Spleen (tissue), 11 donors: Measurements from ENCODE around the gene HOXB7. TPM values are rescaled to one million over a fixed set of nuclear protein-coding genes. Genes with fewer than 3 reads are reported as not detected.

Experiments used
- DNase-seq: peaks from one replicate; pipeline ENCODE4 v3.0.0-alpha.2; 2020
- H3K27ac ChIP-seq, 8 donors: fragments of 200-600 bp; sonication (generic) in 7 of 8; 1 replicate in 4 of 8; 2 replicates in 4 of 8; pipeline versions ENCODE4 v1.5.0 to v1.8.0; 2016 to 2021; ENCODE audit warnings: inconsistent platforms in 4 of 8, mild to moderate bottlenecking in 4 of 8, moderate library complexity in 1 of 8
- H3K27me3 ChIP-seq, 7 donors: fragments of 200-600 bp; sonication (generic) in 6 of 7; replicated peaks in 1 of 7; 1 replicate in 4 of 7; 2 replicates in 3 of 7; pipeline versions ENCODE4 v1.5.0 to v1.8.0; 2016 to 2021; ENCODE audit warnings: inconsistent platforms in 3 of 7, mild to moderate bottlenecking in 1 of 7
- H3K36me3 ChIP-seq, 6 donors: fragments of 200-600 bp; sonication (generic) in 5 of 6; 1 replicate in 4 of 6; 2 replicates in 2 of 6; pipeline versions ENCODE4 v1.5.0 to v1.8.0; 2016 to 2021; ENCODE audit warnings: inconsistent platforms in 2 of 6
- H3K4me1 ChIP-seq, 6 donors: fragments of 200-600 bp; sonication (generic) in 5 of 6; 1 replicate in 3 of 6; 2 replicates in 3 of 6; pipeline versions ENCODE4 v1.5.0 to v1.8.0; 2016 to 2021; ENCODE audit warnings: inconsistent platforms in 3 of 6
- H3K4me3 ChIP-seq, 8 donors: fragments of 200-600 bp; sonication (generic) in 7 of 8; 1 replicate in 4 of 8; 2 replicates in 4 of 8; pipeline versions ENCODE4 v1.5.0 to v1.8.0; 2016 to 2021; ENCODE audit warnings: inconsistent platforms in 4 of 8, mild to moderate bottlenecking in 4 of 8, moderate library complexity in 2 of 8
- H3K9me3 ChIP-seq, 8 donors: fragments of 200-600 bp; sonication (generic) in 7 of 8; 1 replicate in 4 of 8; 2 replicates in 4 of 8; pipeline versions ENCODE4 v1.5.0 to v1.8.0; 2016 to 2021; ENCODE audit warnings: inconsistent platforms in 4 of 8
- CTCF ChIP-seq, 11 experiments: fragments of 200-600 bp in 7 of 11; fragments of 450-650 bp in 4 of 11; sonication (generic) in 4 of 11; IDR thresholded peaks in 8 of 11; conservative IDR thresholded peaks in 3 of 11; 1 replicate in 7 of 11; 2 replicates in 4 of 11; pipeline versions ENCODE4 v1.4.0 to v1.8.0; 2016 to 2021; ENCODE audit warnings: antibody characterized with exemption in 11 of 11, inconsistent platforms in 4 of 11, mild to moderate bottlenecking in 1 of 11
- POLR2A ChIP-seq, 3 donors: fragments of 450-650 bp; IDR thresholded peaks; one replicate each; pipeline ENCODE4 v1.5.1; 2017; ENCODE audit warnings: antibody characterized with exemption in 3 of 3, mild to moderate bottlenecking in 1 of 3
- POLR2AphosphoS5 ChIP-seq, 3 donors: sonication (generic); formaldehyde crosslinking; IDR thresholded peaks; one replicate each; pipeline ENCODE4 v1.5.1; 2017; ENCODE audit warnings: antibody characterized with exemption in 3 of 3
- WGBS, 5 donors: extraction: QIAGEN DNeasy Blood & Tissue Kit in 3 of 5; methylation state at CpG; one replicate each; pipeline versions ENCODE4 v1.1.5 to v1.1.7; 2013 to 2018; 5-methylcytosine and 5-hydroxymethylcytosine counted together
- intact Hi-C: fragments of 100-400 bp; cut with DNase I; formaldehyde crosslinking; loops from one replicate; pipeline ENCODE4 v1.15.0; 2023; ENCODE audit warnings: low total_unique reads
- polyA plus RNA-seq, 3 donors: library from polyadenylated mRNA; stranded (reverse); fragments of 200-250 nt; gene quantifications; one replicate each; pipeline ENCODE4 v1.2.1, GENCODE V29; 2013
- total RNA-seq, 7 donors: library from RNA; depleted of rRNA in 3 of 7; stranded (reverse); fragments of >200 nt in 3 of 7; fragmentation: NEBNext Ultra II Directional in 4 of 7; extraction: Animal tissue kit (Norgen Biotek cat#: 25700) in 4 of 7; gene quantifications; one replicate each; pipeline versions ENCODE4 v1.1.0 to v1.2.1, GENCODE V29; 2016 to 2021
- donor health status: healthy with polysubstance abuse.
- donor health status: DM: no; HTN: no; CAD: no; lungs with moderate emphysema.
- donor health status: DM: no; HTN: no; CAD: no.
- donor health status: Bipolar disorder and iron deficiency.
- donor health status: healthy.
- donor health status: DM: no; HTN: no; CAD: no.
- donor health status: DM: yes; HTN: yes; CAD: no.

HOXB7 gene
- total and polyA plus RNA-seq, 10 donors: 1.3 to 7.5 (median 3.1) TPM

- 56 to 62% (median 58%) methylated on average over 5 of the region's 5 CpGs for WGBS, 5 donors
- peaks cover 21 to 100% (median 100%) of the 10 kb centered on the region in 7 donors for H3K27me3 ChIP-seq
- H3K36me3 ChIP-seq: no peaks in the 10 kb centered on the region
- intact Hi-C loops: no loop called here
- no peak for DNase-seq
- H3K9me3 ChIP-seq: no peaks in the 10 kb centered on the region
- H3K4me3 ChIP-seq: no peak overlapping the region
- peaks cover 22 to 34% (median 26%) of the 10 kb centered on the region in 6 donors for H3K4me1 ChIP-seq
- TF ChIP-seq POLR2AphosphoS5 (IDR thresholded peaks at IDR 0.05) (no peak), POLR2A (IDR thresholded peaks at IDR 0.05) (no peak), CTCF (IDR thresholded peaks at IDR 0.05 in 8 of 11, conservative IDR thresholded peaks at IDR 0.05 in 3 of 11) (no peak)
- no peak overlapping the region for H3K27ac ChIP-seq
These were observed 13.3 kb upstream of the HOXB7 start for GRCh38 chr17:48624118-48624517.

- DNase-seq: no peak
- intact Hi-C loops: no loop called here
- H3K27ac ChIP-seq: no peak overlapping the region
- no peaks in the 10 kb centered on the region for H3K9me3 ChIP-seq
- WGBS, 5 donors: 43 to 56% (median 51%) methylated on average over 4 of the region's 4 CpGs
- H3K4me3 ChIP-seq: no peak overlapping the region
- TF ChIP-seq POLR2A (IDR thresholded peaks at IDR 0.05) (no peak), CTCF (IDR thresholded peaks at IDR 0.05 in 8 of 11, conservative IDR thresholded peaks at IDR 0.05 in 3 of 11) (no peak), POLR2AphosphoS5 (IDR thresholded peaks at IDR 0.05) (no peak)
- H3K27me3 ChIP-seq: peaks cover 21 to 100% (median 100%) of the 10 kb centered on the region in 7 donors
- H3K4me1 ChIP-seq: peaks cover 24 to 40% (median 30%) of the 10 kb centered on the region in 6 donors
- H3K36me3 ChIP-seq: no peaks in the 10 kb centered on the region
These were observed 12.8 kb upstream of the HOXB7 start for GRCh38 chr17:48623583-48623982.

GRCh38 chr17:48622857-48623256, 12.0 kb upstream of the HOXB7 start:
- intact Hi-C loops: no loop called here
- no peak for DNase-seq
- Histone ChIP-seq H3K9me3 (no peaks in the 10 kb centered on the region), H3K27me3 (peaks cover 25 to 100% (median 98%) of the 10 kb centered on the region in 7 donors), H3K4me3 (no peak overlapping the region), H3K4me1 (peaks cover 29 to 47% (median 37%) of the 10 kb centered on the region in 6 donors), H3K36me3 (no peaks in the 10 kb centered on the region), H3K27ac (no peak overlapping the region)
- TF ChIP-seq CTCF (IDR thresholded peaks at IDR 0.05 in 8 of 11, conservative IDR thresholded peaks at IDR 0.05 in 3 of 11) (no peak), POLR2A (IDR thresholded peaks at IDR 0.05) (no peak), POLR2AphosphoS5 (IDR thresholded peaks at IDR 0.05) (no peak)
- 60 to 84% (median 72%) methylated on average over 11 of the region's 11 CpGs for WGBS, 5 donors

GRCh38 chr17:48621410-48622392, 10.9 kb upstream of the HOXB7 start:
- H3K36me3 ChIP-seq: no peaks in the 10 kb centered on the region
- H3K27ac ChIP-seq: no peak overlapping the region
- TF ChIP-seq POLR2AphosphoS5 (IDR thresholded peaks at IDR 0.05): no peak
- no peak for TF ChIP-seq POLR2A (IDR thresholded peaks at IDR 0.05)
- TF ChIP-seq CTCF (IDR thresholded peaks at IDR 0.05 in 8 of 11, conservative IDR thresholded peaks at IDR 0.05 in 3 of 11): no peak
- no peak overlapping the region for H3K4me3 ChIP-seq
- H3K4me1 ChIP-seq: peaks cover 27 to 46% (median 38%) of the 10 kb centered on the region in 6 donors
- H3K27me3 ChIP-seq: peaks cover 23 to 100% (median 98%) of the 10 kb centered on the region in 7 donors
- intact Hi-C loops: no loop called here
- 48 to 85% (median 62%) methylated on average over 35 to 41 of the region's 41 CpGs for WGBS, 5 donors
- no peak for DNase-seq
- no peaks in the 10 kb centered on the region for H3K9me3 ChIP-seq
